ENCODE data around the gene RORC. TPM values are rescaled to one million over a fixed set of nuclear protein-coding genes. Genes with fewer than 3 reads are reported as not detected.

The RORC gene
- total and polyA plus RNA-seq, 4 donors, result 7.6 to 24.7 (median 9.6) TPM

DNA sequence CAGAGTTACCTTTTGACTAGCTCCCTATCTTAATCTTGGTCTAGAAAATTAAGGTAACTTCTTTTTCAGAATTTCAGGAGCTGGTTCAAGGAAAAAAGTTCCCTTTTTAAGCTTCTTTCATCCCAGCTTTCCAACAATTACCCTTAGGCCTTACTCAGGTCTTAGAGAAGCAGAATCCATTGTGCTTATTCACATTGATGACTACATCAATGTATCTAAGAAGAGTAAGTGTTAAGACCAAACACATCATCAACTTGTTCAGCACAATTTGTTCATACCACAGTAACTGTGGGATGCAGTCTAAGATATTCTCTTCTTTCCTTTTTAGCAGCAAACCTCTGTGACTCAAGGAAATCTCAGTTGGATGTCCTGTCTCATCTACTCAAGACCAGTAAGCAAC, 72.4 kb downstream of the RORC start:
- no peak overlapping the region for H3K4me3 ChIP-seq
- H3K9me3 ChIP-seq (ENCODE audit: control insufficient read depth in 4 of 4, insufficient read depth in 3 of 4, low read length in 3 of 4), result no peaks in the 10 kb centered on the region
- H3K4me1 ChIP-seq (ENCODE audit: control insufficient read depth in 5 of 5, insufficient read depth in 5 of 5, low read length in 5 of 5), result peaks cover 2 to 15% (median 5%) of the 10 kb centered on the region in 5 donors
- TF ChIP-seq, protein P1, sequence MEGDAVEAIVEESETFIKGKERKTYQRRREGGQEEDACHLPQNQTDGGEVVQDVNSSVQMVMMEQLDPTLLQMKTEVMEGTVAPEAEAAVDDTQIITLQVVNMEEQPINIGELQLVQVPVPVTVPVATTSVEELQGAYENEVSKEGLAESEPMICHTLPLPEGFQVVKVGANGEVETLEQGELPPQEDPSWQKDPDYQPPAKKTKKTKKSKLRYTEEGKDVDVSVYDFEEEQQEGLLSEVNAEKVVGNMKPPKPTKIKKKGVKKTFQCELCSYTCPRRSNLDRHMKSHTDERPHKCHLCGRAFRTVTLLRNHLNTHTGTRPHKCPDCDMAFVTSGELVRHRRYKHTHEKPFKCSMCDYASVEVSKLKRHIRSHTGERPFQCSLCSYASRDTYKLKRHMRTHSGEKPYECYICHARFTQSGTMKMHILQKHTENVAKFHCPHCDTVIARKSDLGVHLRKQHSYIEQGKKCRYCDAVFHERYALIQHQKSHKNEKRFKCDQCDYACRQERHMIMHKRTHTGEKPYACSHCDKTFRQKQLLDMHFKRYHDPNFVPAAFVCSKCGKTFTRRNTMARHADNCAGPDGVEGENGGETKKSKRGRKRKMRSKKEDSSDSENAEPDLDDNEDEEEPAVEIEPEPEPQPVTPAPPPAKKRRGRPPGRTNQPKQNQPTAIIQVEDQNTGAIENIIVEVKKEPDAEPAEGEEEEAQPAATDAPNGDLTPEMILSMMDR (IDR thresholded peaks at IDR 0.05; ENCODE audit: control extremely low read depth, extremely low read depth), result no peak
- peaks cover 10 to 37% (median 17%) of the 10 kb centered on the region in 4 donors for H3K36me3 ChIP-seq (ENCODE audit: control insufficient read depth in 4 of 4, insufficient read depth in 4 of 4, low read length in 4 of 4)
- DNase-seq, result no peak
- H3K9ac ChIP-seq (ENCODE audit: insufficient read depth in 1 of 2, low read length in 2 of 2), result no peak overlapping the region
- H3K27me3 ChIP-seq (ENCODE audit: control insufficient read depth in 3 of 3, insufficient read depth in 3 of 3, low read length in 2 of 3), result no peaks in the 10 kb centered on the region
- no peak overlapping the region for H3K27ac ChIP-seq (ENCODE audit: low read depth in 1 of 2, low read length in 1 of 2)
- no peak for ATAC-seq (ENCODE audit: insufficient read depth, low FRiP score)

DNA sequence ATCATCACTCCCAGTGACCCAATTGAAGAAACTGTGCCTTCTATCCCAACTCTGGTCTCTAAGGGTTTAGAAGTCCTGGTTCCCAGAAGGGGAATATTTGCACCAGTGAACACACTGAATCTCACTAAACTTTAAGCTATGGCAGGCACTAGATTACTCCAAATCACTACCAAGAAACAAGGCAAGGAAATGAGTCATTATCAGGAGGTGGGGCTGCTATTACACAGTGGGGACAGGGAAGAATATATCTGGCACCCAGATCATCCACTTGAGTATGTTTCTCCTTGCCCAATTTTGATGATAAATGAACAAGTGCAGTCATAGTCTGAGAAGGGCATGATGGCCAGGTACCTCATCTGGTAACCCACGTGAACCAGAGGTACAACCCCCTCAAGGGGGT, 75.3 kb downstream of the RORC start:
- DNase-seq (no peak), ATAC-seq (ENCODE audit: insufficient read depth, low FRiP score) (no peak)
- Histone ChIP-seq H3K4me3 (no peak overlapping the region), H3K27me3 (ENCODE audit: control insufficient read depth in 3 of 3, insufficient read depth in 3 of 3, low read length in 2 of 3) (no peaks in the 10 kb centered on the region), H3K9me3 (ENCODE audit: control insufficient read depth in 4 of 4, insufficient read depth in 3 of 4, low read length in 3 of 4) (no peaks in the 10 kb centered on the region), H3K9ac (ENCODE audit: insufficient read depth in 1 of 2, low read length in 2 of 2) (no peak overlapping the region), H3K36me3 (ENCODE audit: control insufficient read depth in 4 of 4, insufficient read depth in 4 of 4, low read length in 4 of 4) (peaks cover 2 to 30% (median 13%) of the 10 kb centered on the region in 4 donors), H3K27ac (ENCODE audit: low read depth in 1 of 2, low read length in 1 of 2) (no peak overlapping the region), H3K4me1 (ENCODE audit: control insufficient read depth in 5 of 5, insufficient read depth in 5 of 5, low read length in 5 of 5) (no peaks in the 10 kb centered on the region)
- TF ChIP-seq, protein P1 (IDR thresholded peaks at IDR 0.05; ENCODE audit: control extremely low read depth, extremely low read depth), result no peak
- 71 to 91% methylated on average over 1 of the region's 1 CpG for WGBS, 2 donors

Small RNAs within 50 kb of the gene (small RNA-seq; reads per million reads assigned to genes)
- gene RF00019 (ENCODE audit: low replicate concordance), result not detected

Other genes starting within 250 kb of the RORC start
- 10 to 100 TPM; 40.6 to 63.7 TPM for gene SNX27, start 219.8 kb downstream of the RORC start, total RNA-seq
- 10 to 100 TPM; 12.1 to 12.3 TPM for gene SNX27, start 219.8 kb downstream of the RORC start, polyA plus RNA-seq
- under 1 TPM; 0.09 to 0.31 TPM for gene CELF3, start 115.0 kb downstream of the RORC start, total RNA-seq
- gene CELF3, start 115.0 kb downstream of the RORC start, polyA plus RNA-seq, result under 1 TPM; 0.06 to 0.11 TPM
- 10 to 100 TPM in 1 of 2 donors, 1 to 10 TPM in 1; 8.8 to 17.1 TPM for gene RIIAD1, start 110.3 kb downstream of the RORC start, total RNA-seq
- 1 to 10 TPM; 8.6 to 9.3 TPM for gene RIIAD1, start 110.3 kb downstream of the RORC start, polyA plus RNA-seq
- gene MRPL9, start 68.3 kb downstream of the RORC start, total RNA-seq, result 10 to 100 TPM; 55.6 to 55.7 TPM
- 10 to 100 TPM; 51.0 to 68.1 TPM for gene MRPL9, start 68.3 kb downstream of the RORC start, polyA plus RNA-seq
- 10 to 100 TPM; 11.6 to 18.1 TPM for gene TDRKH, start 41.3 kb downstream of the RORC start, total RNA-seq
- 1 to 10 TPM; 5.6 to 6.1 TPM for gene TDRKH, start 41.3 kb downstream of the RORC start, polyA plus RNA-seq
- under 1 TPM in 1 of 2 donors, not detected in 1; 0.40 TPM for gene LINGO4, start 26.4 kb downstream of the RORC start, total RNA-seq
- under 1 TPM; 0.05 to 0.12 TPM for gene LINGO4, start 26.4 kb downstream of the RORC start, polyA plus RNA-seq
- under 1 TPM in 1 of 2 donors, not detected in 1; 0.40 TPM for gene C2CD4D, start 8.0 kb upstream of the RORC start, total RNA-seq
- under 1 TPM; 0.10 to 0.19 TPM for gene C2CD4D, start 8.0 kb upstream of the RORC start, polyA plus RNA-seq
- not detected for gene THEM5, start 21.9 kb upstream of the RORC start, total RNA-seq
- gene THEM5, start 21.9 kb upstream of the RORC start, polyA plus RNA-seq, result not detected
- 10 to 100 TPM; 11.5 to 15.6 TPM for gene THEM4, start 77.7 kb upstream of the RORC start, total RNA-seq
- gene THEM4, start 77.7 kb upstream of the RORC start, polyA plus RNA-seq, result 10 to 100 TPM; 10.3 to 15.7 TPM
- gene S100A10, start 162.1 kb upstream of the RORC start, total RNA-seq, result 100 to 1,000 TPM; 205 to 801 TPM
- gene S100A10, start 162.1 kb upstream of the RORC start, polyA plus RNA-seq, result 1,000 to 10,000 TPM in 1 of 2 donors, 100 to 1,000 TPM in 1; 548 to 1,003 TPM
- 100 to 1,000 TPM in 1 of 2 donors, 10 to 100 TPM in 1; 69.4 to 610 TPM for gene S100A11, start 205.2 kb upstream of the RORC start, total RNA-seq
- gene S100A11, start 205.2 kb upstream of the RORC start, polyA plus RNA-seq, result 1,000 to 10,000 TPM; 2,699 to 3,092 TPM

All from lung (tissue), 13 donors.